Caco-2 (cell line): Measurements from ENCODE around the gene RERE. TPM values are rescaled to one million over a fixed set of nuclear protein-coding genes. Genes with fewer than 3 reads are reported as not detected.

ENCODE experiments used
- BruUV-seq: library from RNA; stranded (reverse); fragments of 400-500 nt; replicated peaks from 2 replicates; lab custom pipeline; 2021; lab: Mats Ljungman, UMichigan
- CTCF ChIA-PET: fragments of 300-600 bp; sonication (Branson Sonifier 250); formaldehyde crosslinking; loops from one replicate; lab custom pipeline; 2022; ENCODE audit warnings: antibody characterized with exemption; lab: Charles Lee
- POLR2A ChIA-PET: fragments of 300-600 bp; sonication (Branson Sonifier 250); formaldehyde crosslinking; loops from one replicate; lab custom pipeline; 2022; ENCODE audit warnings: antibody characterized with exemption; lab: Charles Lee
- DNase-seq, 2 experiments: peaks; one replicate each; pipeline versions ENCODE4 v3.0.0 to v3.0.0-alpha.2; 2020 to 2022
- H3K27me3 ChIP-seq: replicated peaks from 2 replicates; pipeline ENCODE4 v1.6.0; 2011; ENCODE audit warnings: low read length; ENCODE audit not compliant: control insufficient read depth, insufficient read depth
- H3K36me3 ChIP-seq: 2 replicates; pipeline ENCODE4 v1.5.1; 2011; ENCODE audit warnings: low read length; ENCODE audit not compliant: control insufficient read depth, insufficient read depth
- H3K4me1 ChIP-seq: fragments of 250-450 bp; sonication (Bioruptor Pico); 2 replicates; pipeline ENCODE4 v1.5.1; 2020; ENCODE audit warnings: mild to moderate bottlenecking
- H3K4me3 ChIP-seq: 2 replicates; pipeline ENCODE4 v1.5.1; 2011; ENCODE audit warnings: low read depth, mild to moderate bottlenecking, control low read depth, low read length
- H3K9me3 ChIP-seq: fragments of 250-450 bp; sonication (Bioruptor Pico); 2 replicates; pipeline ENCODE4 v1.5.1; 2020; ENCODE audit warnings: mild to moderate bottlenecking, moderate library complexity
- H3K27ac Mint-ChIP-seq: one replicate; pipeline ENCODE4 v1.8.0; 2022; ENCODE audit warnings: mixed read lengths; ENCODE audit not compliant: unreplicated experiment
- H3K27me3 Mint-ChIP-seq: one replicate; pipeline ENCODE4 v1.8.0; 2022; ENCODE audit warnings: mixed read lengths; ENCODE audit not compliant: insufficient read depth, unreplicated experiment
- H3K36me3 Mint-ChIP-seq: one replicate; pipeline ENCODE4 v1.8.0; 2022; ENCODE audit warnings: mild to moderate bottlenecking, mixed read lengths; ENCODE audit not compliant: insufficient read depth, unreplicated experiment
- H3K4me1 Mint-ChIP-seq: one replicate; pipeline ENCODE4 v1.8.0; 2022; ENCODE audit warnings: low read depth, mixed read lengths; ENCODE audit not compliant: unreplicated experiment
- H3K4me3 Mint-ChIP-seq: one replicate; pipeline ENCODE4 v1.8.0; 2022; ENCODE audit warnings: mild to moderate bottlenecking, moderate library complexity, mixed read lengths; ENCODE audit not compliant: unreplicated experiment
- H3K9me3 Mint-ChIP-seq: one replicate; pipeline ENCODE4 v1.8.0; 2022; ENCODE audit warnings: mixed read lengths; ENCODE audit not compliant: unreplicated experiment
- CTCF ChIP-seq, 2 experiments: fragments of 200-600 bp in 1 of 2; IDR thresholded peaks; 1 replicate in 1 of 2; 2 replicates in 1 of 2; pipeline versions ENCODE4 v1.5.1 to v1.8.0; 2011 to 2022; ENCODE audit warnings: antibody characterized with exemption in 1 of 2, control low read depth in 1 of 2, inconsistent platforms in 1 of 2, low read depth in 1 of 2, low read length in 1 of 2, mild to moderate bottlenecking in 1 of 2, moderate library complexity in 1 of 2; ENCODE audit not compliant: insufficient read depth in 1 of 2, severe bottlenecking in 1 of 2, unreplicated experiment in 1 of 2
- intact Hi-C: fragments of 100-400 bp; cut with micrococcal nuclease; formaldehyde crosslinking; loops from one replicate; pipeline ENCODE4 v1.10.0; 2022; ENCODE audit not compliant: unreplicated experiment
- total RNA-seq: library from RNA; stranded (reverse); gene quantifications from 2 replicates; pipeline ENCODE4 v1.2.3, GENCODE V29; 2022

Gene RERE
- total RNA-seq, 1 experiment from 2014 or later, result 85.2 TPM

GRCh38 chr1:8540971-8541370 lies 276.5 kb downstream of the RERE start:
- Mint-ChIP-seq H3K27me3 (no peaks in the 10 kb centered on the region), H3K36me3 (peaks cover 28% of the 10 kb centered on the region), H3K4me1 (no peaks in the 10 kb centered on the region), H3K4me3 (no peak overlapping the region), H3K9me3 (no peaks in the 10 kb centered on the region), H3K27ac (no peak overlapping the region)
- intact Hi-C loops, result no loop called here
- no peak overlapping the region for H3K4me3 ChIP-seq
- ChIA-PET CTCF (no interaction called here), POLR2A (no interaction called here)
- H3K9me3 ChIP-seq, result no peaks in the 10 kb centered on the region
- DNase-seq, result no peak
- TF ChIP-seq CTCF (IDR thresholded peaks at IDR 0.05; ENCODE audit: insufficient read depth in 1 of 2, low read depth in 1 of 2, low read length in 1 of 2, severe bottlenecking in 1 of 2, unreplicated experiment in 1 of 2), result no peak
- H3K36me3 ChIP-seq, result no peaks in the 10 kb centered on the region
- no peaks in the 10 kb centered on the region for H3K27me3 ChIP-seq
- H3K4me1 ChIP-seq, result no peaks in the 10 kb centered on the region
- BruUV-seq, result no TSS peak

- ChIA-PET POLR2A (no interaction called here), CTCF (no interaction called here)
- H3K27me3 ChIP-seq, result no peaks in the 10 kb centered on the region
- TF ChIP-seq CTCF (IDR thresholded peaks at IDR 0.05; ENCODE audit: insufficient read depth in 1 of 2, low read depth in 1 of 2, low read length in 1 of 2, severe bottlenecking in 1 of 2, unreplicated experiment in 1 of 2), result no peak
- Mint-ChIP-seq H3K4me3 (no peak overlapping the region), H3K27me3 (no peaks in the 10 kb centered on the region), H3K36me3 (peaks cover 31% of the 10 kb centered on the region), H3K4me1 (peaks cover 5% of the 10 kb centered on the region), H3K27ac (no peak overlapping the region), H3K9me3 (no peaks in the 10 kb centered on the region)
- no TSS peak for BruUV-seq
- no peak overlapping the region for H3K4me3 ChIP-seq
- no peaks in the 10 kb centered on the region for H3K9me3 ChIP-seq
- no peak for DNase-seq
- intact Hi-C loops, result no loop called here
- H3K36me3 ChIP-seq, result no peaks in the 10 kb centered on the region
- H3K4me1 ChIP-seq, result no peaks in the 10 kb centered on the region
Measured at GRCh38 chr1:8540261-8540941, 277.0 kb downstream of the RERE start.

- intact Hi-C loops, result no loop called here
- Histone ChIP-seq H3K9me3 (no peaks in the 10 kb centered on the region), H3K4me1 (no peaks in the 10 kb centered on the region), H3K4me3 (no peak overlapping the region), H3K36me3 (no peaks in the 10 kb centered on the region), H3K27me3 (no peaks in the 10 kb centered on the region)
- H3K9me3 Mint-ChIP-seq, result no peaks in the 10 kb centered on the region
- ChIA-PET POLR2A (no interaction called here), CTCF (no interaction called here)
- no peak overlapping the region for H3K27ac Mint-ChIP-seq
- TF ChIP-seq CTCF (IDR thresholded peaks at IDR 0.05; ENCODE audit: insufficient read depth in 1 of 2, low read depth in 1 of 2, low read length in 1 of 2, severe bottlenecking in 1 of 2, unreplicated experiment in 1 of 2), result no peak
- H3K36me3 Mint-ChIP-seq, result peaks cover 26% of the 10 kb centered on the region
- no peak for DNase-seq
- peaks cover 7% of the 10 kb centered on the region for H3K4me1 Mint-ChIP-seq
- H3K27me3 Mint-ChIP-seq, result no peaks in the 10 kb centered on the region
- no TSS peak for BruUV-seq
- H3K4me3 Mint-ChIP-seq, result no peak overlapping the region
Measured at GRCh38 chr1:8539683-8540082, 277.8 kb downstream of the RERE start.
